GM23338 (cell line): Measurements from ENCODE around the gene CNTN5. TPM values are rescaled to one million over a fixed set of nuclear protein-coding genes. Genes with fewer than 3 reads are reported as not detected.

Experiments used
- ATAC-seq: fragments of 200-7000 bp; cut with Tn5 transposase; 3 replicates; pipeline ENCODE4 v1.9.1; 2020
- DNase-seq: peaks from one replicate; pipeline ENCODE4 v3.0.0-alpha.2; 2015; ENCODE audit warnings: low spot score
- H2AFZ ChIP-seq: fragments of 200-600 bp; sonication (generic); 2 replicates; pipeline ENCODE4 v1.8.0; 2016; ENCODE audit warnings: antibody characterized with exemption, mild to moderate bottlenecking, moderate library complexity
- H3F3A ChIP-seq: fragments of 200-600 bp; sonication (generic); replicated peaks from 2 replicates; pipeline ENCODE4 v1.8.0; 2017; ENCODE audit warnings: antibody characterized with exemption, mixed run types, low read depth
- H3K27ac ChIP-seq: fragments of 200-600 bp; sonication (generic); 2 replicates; pipeline ENCODE4 v1.6.1; 2016; ENCODE audit warnings: low read depth
- H3K27me3 ChIP-seq: fragments of 200-600 bp; sonication (generic); 2 replicates; pipeline ENCODE4 v1.8.0; 2016; ENCODE audit warnings: mild to moderate bottlenecking, mixed run types, moderate library complexity; ENCODE audit not compliant: insufficient read depth
- H3K36me3 ChIP-seq: fragments of 200-600 bp; sonication (generic); 2 replicates; pipeline ENCODE4 v1.8.0; 2016; ENCODE audit warnings: mild to moderate bottlenecking; ENCODE audit not compliant: insufficient read depth
- H3K4me1 ChIP-seq: fragments of 200-600 bp; sonication (generic); 2 replicates; pipeline ENCODE4 v1.8.0; 2016; ENCODE audit warnings: mild to moderate bottlenecking, moderate library complexity; ENCODE audit not compliant: insufficient read depth
- H3K4me2 ChIP-seq: fragments of 200-600 bp; sonication (generic); 2 replicates; pipeline ENCODE4 v1.7.1; 2017; ENCODE audit warnings: mixed run types
- H3K4me3 ChIP-seq: fragments of 200-600 bp; sonication (generic); 2 replicates; pipeline ENCODE4 v1.6.1; 2016; ENCODE audit warnings: mixed run types
- H3K79me2 ChIP-seq: fragments of 200-600 bp; sonication (generic); replicated peaks from 2 replicates; pipeline ENCODE4 v1.8.0; 2017; ENCODE audit warnings: mild to moderate bottlenecking; ENCODE audit not compliant: insufficient read depth
- H3K9me2 ChIP-seq: fragments of 200-600 bp; sonication (generic); 2 replicates; pipeline ENCODE4 v1.8.0; 2017; ENCODE audit not compliant: insufficient read depth
- H4K20me1 ChIP-seq: fragments of 200-600 bp; sonication (generic); replicated peaks from 2 replicates; pipeline ENCODE4 v1.8.0; 2017; ENCODE audit warnings: mild to moderate bottlenecking; ENCODE audit not compliant: insufficient read depth
- H3K27ac Mint-ChIP-seq: 2 replicates; pipeline ENCODE4 v1.8.0; 2020; ENCODE audit warnings: inconsistent platforms, mild to moderate bottlenecking, moderate library complexity, mixed read lengths
- H3K27me3 Mint-ChIP-seq: 3 replicates; pipeline ENCODE4 v1.8.0; 2022; ENCODE audit warnings: low read depth, mild to moderate bottlenecking, moderate library complexity, mixed read lengths, inconsistent platforms; ENCODE audit not compliant: insufficient read depth, poor library complexity
- H3K36me3 Mint-ChIP-seq: 3 replicates; pipeline ENCODE4 v1.8.0; 2021; ENCODE audit warnings: low read depth, mild to moderate bottlenecking, inconsistent platforms, moderate library complexity, mixed read lengths
- H3K4me1 Mint-ChIP-seq: 3 replicates; pipeline ENCODE4 v1.8.0; 2020; ENCODE audit warnings: mild to moderate bottlenecking, inconsistent platforms, mixed read lengths
- H3K4me3 Mint-ChIP-seq: 3 replicates; pipeline ENCODE4 v1.8.0; 2021; ENCODE audit warnings: moderate library complexity, mild to moderate bottlenecking, inconsistent platforms, mixed read lengths
- H3K9me3 Mint-ChIP-seq: 3 replicates; pipeline ENCODE4 v1.8.0; 2020; ENCODE audit warnings: moderate library complexity, mild to moderate bottlenecking, inconsistent platforms, mixed read lengths
- CREB1 ChIP-seq: fragments of 250-450 bp; sonication (Bioruptor Pico); IDR thresholded peaks from 2 replicates; pipeline ENCODE4 v1.5.0; 2020; ENCODE audit warnings: low read depth, mild to moderate bottlenecking, moderate library complexity
- CTCF ChIP-seq, 2 experiments: fragments of 200-600 bp in 1 of 2; sonication (generic) in 1 of 2; conservative IDR thresholded peaks; 2 replicates each; pipeline versions ENCODE4 v1.5.1 to v1.6.1; 2016 to 2017; ENCODE audit warnings: antibody characterized with exemption in 2 of 2, low read depth in 2 of 2, mild to moderate bottlenecking in 2 of 2, moderate library complexity in 1 of 2
- ETS1 ChIP-seq: IDR thresholded peaks from 2 replicates; pipeline ENCODE4 v1.6.1; 2016; ENCODE audit warnings: antibody characterized with exemption
- EZH2 ChIP-seq: fragments of 200-600 bp; sonication (generic); IDR thresholded peaks from one replicate; pipeline ENCODE4 v1.8.0; 2017; ENCODE audit warnings: antibody characterized with exemption, mild to moderate bottlenecking, low read depth; ENCODE audit not compliant: unreplicated experiment
- EZH2phosphoT487 ChIP-seq: fragments of 200-600 bp; sonication (generic); IDR thresholded peaks from one replicate; pipeline ENCODE4 v1.8.1; 2018; ENCODE audit warnings: antibody characterized with exemption; ENCODE audit not compliant: unreplicated experiment
- JUNB ChIP-seq: IDR thresholded peaks from one replicate; pipeline ENCODE4 v1.6.1; 2016; ENCODE audit warnings: antibody characterized with exemption; ENCODE audit not compliant: unreplicated experiment
- NANOG ChIP-seq: IDR thresholded peaks from 2 replicates; pipeline ENCODE4 v1.6.1; 2016; ENCODE audit warnings: antibody characterized with exemption, borderline replicate concordance
- POLR2AphosphoS5 ChIP-seq: IDR thresholded peaks from 2 replicates; pipeline ENCODE4 v1.6.1; 2016; ENCODE audit warnings: antibody characterized with exemption, low read depth
- REST ChIP-seq: IDR thresholded peaks from one replicate; pipeline ENCODE4 v1.6.1; 2018; ENCODE audit warnings: antibody characterized with exemption; ENCODE audit not compliant: unreplicated experiment
- STAT1 ChIP-seq: IDR thresholded peaks from one replicate; pipeline ENCODE4 v1.6.1; 2016; ENCODE audit warnings: antibody characterized with exemption; ENCODE audit not compliant: unreplicated experiment
- ZNF114 ChIP-seq: fragments of 250-450 bp; sonication (Bioruptor Pico); IDR thresholded peaks from 2 replicates; pipeline ENCODE4 v1.5.0; 2020; ENCODE audit warnings: mild to moderate bottlenecking, moderate library complexity
- ZNF331 ChIP-seq: fragments of 250-450 bp; sonication (Bioruptor Pico); IDR thresholded peaks from 2 replicates; pipeline ENCODE4 v1.5.0; 2020; ENCODE audit warnings: low read depth, mild to moderate bottlenecking, moderate library complexity
- ZNF462 ChIP-seq: fragments of 250-450 bp; sonication (Bioruptor Pico); IDR thresholded peaks from 2 replicates; pipeline ENCODE4 v1.5.0; 2020; ENCODE audit warnings: mild to moderate bottlenecking, moderate library complexity
- polyA plus RNA-seq: library from polyadenylated mRNA; unstranded; fragments of >200 nt; fragmentation: Nextera tagmentation; extraction: Ambion mirVana; gene quantifications from 2 replicates; pipeline ENCODE4 v1.2.1, GENCODE V29; 2016
- total RNA-seq: library from RNA; depleted of rRNA; stranded (reverse); fragments of >200 nt; shearing (Covaris generic); gene quantifications from 2 replicates; pipeline ENCODE4 v1.2.3, GENCODE V29; 2014

Gene CNTN5
- total and polyA plus RNA-seq, 2 experiments from 2014 or later = not detected

GRCh38 chr11:99901175-99901574 lies 880.4 kb downstream of the CNTN5 start:
- no peak for DNase-seq
- Mint-ChIP-seq H3K36me3 (no peaks in the 10 kb centered on the region), H3K4me3 (no peak overlapping the region), H3K27ac (no peak overlapping the region), H3K4me1 (no peaks in the 10 kb centered on the region), H3K27me3 (peaks cover 4% of the 10 kb centered on the region), H3K9me3 (peaks cover 23% of the 10 kb centered on the region)
- H3K79me2 ChIP-seq = no peaks in the 10 kb centered on the region
- H3K27me3 ChIP-seq = no peaks in the 10 kb centered on the region
- no peak overlapping the region for H3K27ac ChIP-seq
- H3K4me3 ChIP-seq = no peak overlapping the region
- H3K4me1 ChIP-seq = no peaks in the 10 kb centered on the region
- H3K4me2 ChIP-seq = no peak overlapping the region
- no peak overlapping the region for H2AFZ ChIP-seq
- H3K9me2 ChIP-seq = peaks cover 2% of the 10 kb centered on the region; the same call in 1 of the 2 replicates
- no peak for ATAC-seq
- no peaks in the 10 kb centered on the region for H3K36me3 ChIP-seq
- H4K20me1 ChIP-seq = no peaks in the 10 kb centered on the region
- no peaks in the 10 kb centered on the region for H3F3A ChIP-seq
- TF ChIP-seq ZNF462 (CRISPR knock-in tag) (no peak), ETS1 (no peak), CREB1 (CRISPR knock-in tag) (no peak), STAT1 (no peak), NANOG (no peak), ZNF114 (CRISPR knock-in tag) (no peak), CTCF (conservative IDR thresholded peaks at IDR 0.05; ENCODE audit: low read depth in 2 of 2) (no peak), POLR2AphosphoS5 (no peak), ZNF331 (CRISPR knock-in tag) (no peak), EZH2 (no peak), REST (no peak), EZH2phosphoT487 (no peak), JUNB (no peak)
